ENCODE results near the gene CALD1.

DNA sequence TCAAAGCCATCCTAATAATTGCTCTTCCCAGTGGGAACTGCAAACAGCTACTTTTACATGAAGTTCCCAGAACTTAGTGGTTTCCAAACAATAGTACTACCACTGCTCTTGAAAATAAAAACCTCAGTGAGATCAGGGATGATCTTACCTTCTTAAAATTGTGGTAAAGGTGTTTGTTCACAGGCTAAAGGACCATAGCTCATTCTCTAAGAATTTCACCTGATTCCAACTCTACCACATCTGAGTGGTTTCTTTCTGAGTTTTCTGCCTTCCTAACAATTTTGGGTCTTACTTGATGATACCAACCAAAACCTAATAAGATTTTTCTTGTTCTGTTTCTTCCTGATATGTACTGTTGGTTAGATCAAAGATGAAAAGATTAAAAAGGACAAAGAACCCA, 161.3 kb downstream of the CALD1 start:
- TF ChIP-seq POLR2AphosphoS5 (IDR thresholded peaks at IDR 0.05; ENCODE audit: low read depth) (no peak), SPI1 (IDR thresholded peaks at IDR 0.05; ENCODE audit: borderline replicate concordance, low read depth) (no peak), GABPA (IDR thresholded peaks at IDR 0.05; ENCODE audit: low read depth) (no peak)
- TF ChIP-seq, protein P1, sequence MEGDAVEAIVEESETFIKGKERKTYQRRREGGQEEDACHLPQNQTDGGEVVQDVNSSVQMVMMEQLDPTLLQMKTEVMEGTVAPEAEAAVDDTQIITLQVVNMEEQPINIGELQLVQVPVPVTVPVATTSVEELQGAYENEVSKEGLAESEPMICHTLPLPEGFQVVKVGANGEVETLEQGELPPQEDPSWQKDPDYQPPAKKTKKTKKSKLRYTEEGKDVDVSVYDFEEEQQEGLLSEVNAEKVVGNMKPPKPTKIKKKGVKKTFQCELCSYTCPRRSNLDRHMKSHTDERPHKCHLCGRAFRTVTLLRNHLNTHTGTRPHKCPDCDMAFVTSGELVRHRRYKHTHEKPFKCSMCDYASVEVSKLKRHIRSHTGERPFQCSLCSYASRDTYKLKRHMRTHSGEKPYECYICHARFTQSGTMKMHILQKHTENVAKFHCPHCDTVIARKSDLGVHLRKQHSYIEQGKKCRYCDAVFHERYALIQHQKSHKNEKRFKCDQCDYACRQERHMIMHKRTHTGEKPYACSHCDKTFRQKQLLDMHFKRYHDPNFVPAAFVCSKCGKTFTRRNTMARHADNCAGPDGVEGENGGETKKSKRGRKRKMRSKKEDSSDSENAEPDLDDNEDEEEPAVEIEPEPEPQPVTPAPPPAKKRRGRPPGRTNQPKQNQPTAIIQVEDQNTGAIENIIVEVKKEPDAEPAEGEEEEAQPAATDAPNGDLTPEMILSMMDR (IDR thresholded peaks at IDR 0.05; ENCODE audit: insufficient read depth, low read length), result no peak

Measured in HL-60 (cell line).